Tibial nerve (tissue), 4 donors: ENCODE results near the gene INO80E. TPM values are rescaled to one million over a fixed set of nuclear protein-coding genes. Genes with fewer than 3 reads are reported as not detected.

Source experiments
- DNase-seq, 2 donors: peaks; one replicate each; pipeline ENCODE4 v3.0.0-alpha.2; 2019; ENCODE audit warnings: low spot score in 2 of 2
- H3K27ac ChIP-seq, 4 donors: fragments of 200-600 bp; sonication (generic) in 3 of 4; one replicate each; pipeline ENCODE4 v1.5.1; 2017 to 2019; ENCODE audit warnings: mild to moderate bottlenecking in 1 of 4
- H3K27me3 ChIP-seq, 2 donors: fragments of 200-600 bp; sonication (generic) in 1 of 2; one replicate each; pipeline versions ENCODE4 v1.5.1 to v1.6.0; 2017 to 2019
- H3K36me3 ChIP-seq, 3 donors: fragments of 200-600 bp; sonication (generic); one replicate each; pipeline ENCODE4 v1.5.1; 2018 to 2019
- H3K4me1 ChIP-seq, 4 donors: fragments of 200-600 bp; sonication (generic) in 3 of 4; one replicate each; pipeline ENCODE4 v1.5.1; 2017 to 2019
- H3K4me3 ChIP-seq, 4 donors: fragments of 200-600 bp; sonication (generic) in 3 of 4; one replicate each; pipeline ENCODE4 v1.5.1; 2017 to 2019; ENCODE audit warnings: mild to moderate bottlenecking in 1 of 4, moderate library complexity in 1 of 4
- H3K9me3 ChIP-seq, 4 donors: fragments of 200-600 bp; sonication (generic) in 3 of 4; one replicate each; pipeline ENCODE4 v1.5.1; 2017 to 2019
- EP300 ChIP-seq, 2 donors: sonication (generic); formaldehyde crosslinking; IDR thresholded peaks; one replicate each; pipeline ENCODE4 v1.6.1; 2017; ENCODE audit warnings: antibody characterized with exemption in 2 of 2, mild to moderate bottlenecking in 1 of 2
- POLR2A ChIP-seq, 2 donors: fragments of 450-650 bp; IDR thresholded peaks; one replicate each; pipeline ENCODE4 v1.6.1; 2017; ENCODE audit warnings: antibody characterized with exemption in 2 of 2, mild to moderate bottlenecking in 2 of 2, moderate library complexity in 2 of 2
- WGBS, 2 donors: methylation state at CpG; one replicate each; pipeline ENCODE4 v1.1.5; 2018; 5-methylcytosine and 5-hydroxymethylcytosine counted together
- total RNA-seq, 4 donors: library from RNA; depleted of rRNA; stranded (reverse); fragments of >200 nt; gene quantifications; one replicate each; pipeline ENCODE4 v1.1.0, GENCODE V29; 2016
- TF ChIP-seq, protein P1 (sequence below), 5 experiments: fragments of 200-600 bp in 3 of 5; fragments of 450-650 bp in 2 of 5; sonication (generic) in 3 of 5; IDR thresholded peaks; one replicate each; pipeline ENCODE4 v1.5.1; 2016 to 2019; ENCODE audit warnings: antibody characterized with exemption in 5 of 5, mild to moderate bottlenecking in 3 of 5, moderate library complexity in 2 of 5

INO80E gene
- total RNA-seq, 4 donors from 2014 or later = 36.6 to 60.4 (median 51.6) TPM

DNA sequence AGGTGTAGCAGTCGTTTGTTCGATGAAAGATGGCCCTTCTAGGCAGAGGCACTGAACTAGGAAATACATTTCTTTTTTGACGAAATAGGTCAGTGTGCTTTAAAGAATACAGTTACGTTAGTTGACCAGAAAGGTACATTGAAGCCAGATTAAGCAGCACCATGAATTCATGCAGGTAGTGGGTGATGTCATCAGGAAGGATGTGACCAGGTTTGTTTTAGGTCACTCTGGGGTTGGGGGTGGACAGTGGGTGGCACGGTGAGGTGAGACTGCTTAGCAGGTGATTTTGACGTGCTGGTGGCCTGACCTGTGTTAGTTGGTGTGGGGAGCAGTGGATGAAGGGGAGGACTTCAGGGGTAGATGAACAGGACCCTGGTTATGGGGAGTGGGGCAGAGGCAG is 3.6 kb downstream of the INO80E start:
- no peaks in the 10 kb centered on the region for H3K9me3 ChIP-seq
- peaks cover 0 to 21% (median 8%) of the 10 kb centered on the region in 4 donors for H3K4me1 ChIP-seq
- no peak overlapping the region for H3K4me3 ChIP-seq
- TF ChIP-seq POLR2A (IDR thresholded peaks at IDR 0.05) = no peak
- TF ChIP-seq, protein P1, sequence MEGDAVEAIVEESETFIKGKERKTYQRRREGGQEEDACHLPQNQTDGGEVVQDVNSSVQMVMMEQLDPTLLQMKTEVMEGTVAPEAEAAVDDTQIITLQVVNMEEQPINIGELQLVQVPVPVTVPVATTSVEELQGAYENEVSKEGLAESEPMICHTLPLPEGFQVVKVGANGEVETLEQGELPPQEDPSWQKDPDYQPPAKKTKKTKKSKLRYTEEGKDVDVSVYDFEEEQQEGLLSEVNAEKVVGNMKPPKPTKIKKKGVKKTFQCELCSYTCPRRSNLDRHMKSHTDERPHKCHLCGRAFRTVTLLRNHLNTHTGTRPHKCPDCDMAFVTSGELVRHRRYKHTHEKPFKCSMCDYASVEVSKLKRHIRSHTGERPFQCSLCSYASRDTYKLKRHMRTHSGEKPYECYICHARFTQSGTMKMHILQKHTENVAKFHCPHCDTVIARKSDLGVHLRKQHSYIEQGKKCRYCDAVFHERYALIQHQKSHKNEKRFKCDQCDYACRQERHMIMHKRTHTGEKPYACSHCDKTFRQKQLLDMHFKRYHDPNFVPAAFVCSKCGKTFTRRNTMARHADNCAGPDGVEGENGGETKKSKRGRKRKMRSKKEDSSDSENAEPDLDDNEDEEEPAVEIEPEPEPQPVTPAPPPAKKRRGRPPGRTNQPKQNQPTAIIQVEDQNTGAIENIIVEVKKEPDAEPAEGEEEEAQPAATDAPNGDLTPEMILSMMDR (IDR thresholded peaks at IDR 0.05) = no peak
- TF ChIP-seq EP300 (IDR thresholded peaks at IDR 0.05) = no peak
- WGBS, 2 donors = 85 to 89% methylated on average over 6 of the region's 6 CpGs
- no peaks in the 10 kb centered on the region for H3K27me3 ChIP-seq
- DNase-seq = no peak
- H3K27ac ChIP-seq = no peak overlapping the region
- peaks cover 0 to 68% (median 3%) of the 10 kb centered on the region in 3 donors for H3K36me3 ChIP-seq

DNA sequence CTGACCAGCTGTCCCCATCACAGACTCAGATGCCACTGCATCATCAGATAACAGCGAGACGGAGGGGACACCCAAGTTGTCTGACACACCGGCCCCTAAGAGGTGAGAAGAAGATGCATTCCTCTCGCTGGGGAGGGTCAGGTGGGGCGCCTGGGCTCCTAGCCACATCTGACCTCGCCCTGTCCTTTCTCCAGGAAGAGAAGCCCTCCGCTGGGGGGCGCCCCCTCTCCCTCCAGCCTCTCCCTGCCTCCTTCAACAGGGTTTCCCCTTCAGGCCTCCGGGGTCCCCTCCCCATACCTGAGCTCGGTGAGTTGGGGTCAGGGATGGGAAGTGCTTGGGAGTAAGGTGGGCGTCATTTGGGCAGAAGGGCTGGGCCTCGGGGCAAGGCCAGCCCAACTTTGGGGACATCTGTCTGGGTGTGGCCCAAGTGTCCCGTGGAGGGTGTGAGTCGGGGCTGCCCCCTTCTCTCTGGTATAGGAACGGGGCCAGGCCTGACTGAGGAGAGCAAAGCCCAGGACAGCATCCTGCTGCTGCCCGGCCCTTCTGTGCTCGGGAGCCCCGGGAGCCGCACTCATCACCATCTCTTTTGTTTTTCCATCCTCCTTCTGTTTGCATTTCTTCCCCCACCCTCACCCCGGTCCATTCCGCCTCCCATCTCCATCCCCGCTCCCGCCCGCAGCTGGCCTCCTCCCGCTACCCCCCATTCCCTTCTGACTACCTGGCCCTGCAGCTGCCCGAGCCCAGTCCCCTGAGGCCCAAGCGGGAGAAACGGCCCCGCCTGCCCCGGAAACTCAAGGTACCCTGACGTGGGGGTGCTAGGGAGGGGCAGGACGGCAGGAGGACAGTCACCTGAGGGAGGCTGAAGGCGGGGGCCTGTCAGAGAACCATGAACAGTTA is 4.9 kb downstream of the INO80E start:
- WGBS, 2 donors = 76 to 79% methylated on average over 33 of the region's 33 CpGs
- no peak overlapping the region for H3K4me3 ChIP-seq
- H3K9me3 ChIP-seq = no peaks in the 10 kb centered on the region
- peaks cover 0 to 28% (median 4%) of the 10 kb centered on the region in 4 donors for H3K4me1 ChIP-seq
- no peaks in the 10 kb centered on the region for H3K27me3 ChIP-seq
- no peak for DNase-seq
- peaks cover 0 to 76% (median 3%) of the 10 kb centered on the region in 3 donors for H3K36me3 ChIP-seq
- TF ChIP-seq POLR2A (IDR thresholded peaks at IDR 0.05) (no peak), EP300 (IDR thresholded peaks at IDR 0.05) (no peak)
- TF ChIP-seq, protein P1 (IDR thresholded peaks at IDR 0.05) = no peak
- H3K27ac ChIP-seq = no peak overlapping the region

DNA sequence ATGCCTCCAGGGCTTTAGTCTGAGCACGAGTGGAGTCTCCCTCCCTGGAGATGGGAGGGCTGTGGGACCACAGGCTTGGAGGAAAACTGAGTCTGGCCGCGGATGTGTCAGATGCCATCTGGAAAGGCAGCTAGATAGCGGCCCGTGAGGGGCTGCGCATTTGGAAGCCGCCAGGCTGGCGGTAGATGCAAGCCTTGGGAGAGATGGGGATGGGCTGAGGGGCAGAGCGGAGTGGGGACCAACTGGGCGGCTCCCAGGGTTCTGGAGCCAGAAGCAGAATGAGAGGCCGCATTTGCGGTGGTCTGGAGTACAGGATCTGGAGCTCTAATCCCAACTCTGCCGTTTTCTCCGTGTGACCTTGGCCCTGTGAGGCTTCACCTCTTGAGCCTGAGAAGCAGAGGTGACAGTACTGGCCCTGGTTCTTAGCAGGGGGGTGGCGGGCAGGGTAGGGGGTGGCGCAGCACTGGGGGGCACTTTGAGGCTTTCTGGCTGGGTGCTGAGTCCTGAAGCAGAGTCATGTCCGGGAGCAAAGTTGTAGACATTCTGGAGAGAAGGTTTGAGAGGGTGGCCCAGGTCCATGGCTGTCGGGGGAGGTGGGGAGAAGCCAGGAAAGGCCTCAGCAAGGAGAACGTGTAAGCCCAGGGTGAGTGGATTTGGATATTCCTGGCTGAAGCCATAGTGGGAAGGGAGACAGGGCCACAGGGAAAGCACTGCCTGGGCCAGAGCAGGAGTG is 6.7 kb downstream of the INO80E start:
- peaks cover 0 to 82% (median 3%) of the 10 kb centered on the region in 3 donors for H3K36me3 ChIP-seq
- no peak overlapping the region for H3K27ac ChIP-seq
- peaks cover 0 to 13% (median 0%) of the 10 kb centered on the region in 4 donors for H3K4me1 ChIP-seq
- H3K4me3 ChIP-seq = no peak overlapping the region
- no peaks in the 10 kb centered on the region for H3K9me3 ChIP-seq
- no peak for DNase-seq
- TF ChIP-seq, protein P1 (IDR thresholded peaks at IDR 0.05) = no peak
- TF ChIP-seq POLR2A (IDR thresholded peaks at IDR 0.05) (no peak), EP300 (IDR thresholded peaks at IDR 0.05) (no peak)
- H3K27me3 ChIP-seq = no peaks in the 10 kb centered on the region
- 81 to 83% methylated on average over 19 of the region's 19 CpGs for WGBS, 2 donors

DNA sequence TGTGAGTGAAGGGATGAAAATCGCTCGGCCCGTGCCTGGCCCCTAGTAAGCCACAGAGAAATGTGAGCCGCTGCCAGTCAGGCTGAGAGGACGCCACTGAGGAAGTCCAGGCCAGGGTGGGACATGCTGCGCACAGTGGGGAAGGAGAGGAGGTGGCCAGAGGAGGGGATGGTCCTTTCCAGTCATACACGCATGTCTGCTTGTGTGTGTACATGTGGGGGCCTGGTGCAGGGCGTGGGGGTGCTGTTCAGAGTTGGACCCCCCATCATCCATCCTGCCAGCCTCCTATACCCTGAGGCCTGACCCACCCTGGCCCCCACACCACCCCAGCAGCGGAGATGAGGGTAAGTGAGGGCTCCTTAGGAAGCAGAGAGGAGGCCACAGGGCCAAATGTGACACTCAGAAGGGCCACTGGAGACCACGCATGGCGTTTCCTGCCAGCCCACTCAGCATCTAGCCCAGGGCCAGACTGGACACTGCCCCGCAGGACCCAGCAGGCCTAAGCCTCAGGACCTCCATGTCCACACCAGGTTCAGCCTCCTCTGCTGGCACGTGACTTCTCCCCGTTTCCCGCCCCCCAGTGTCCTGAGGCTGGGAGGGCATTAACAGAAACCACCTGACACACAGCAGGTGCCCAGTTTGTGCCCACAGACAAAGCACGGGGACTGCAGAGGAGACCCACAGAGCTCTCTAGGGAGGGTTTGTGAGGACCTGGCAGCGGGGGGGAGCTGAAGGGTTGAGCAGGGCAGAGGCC is 7.8 kb downstream of the INO80E start:
- no peaks in the 10 kb centered on the region for H3K9me3 ChIP-seq
- H3K4me1 ChIP-seq = peaks cover 0 to 13% (median 0%) of the 10 kb centered on the region in 4 donors
- H3K27me3 ChIP-seq = no peaks in the 10 kb centered on the region
- DNase-seq = no peak
- H3K36me3 ChIP-seq = peaks cover 0 to 73% (median 0%) of the 10 kb centered on the region in 3 donors
- no peak overlapping the region for H3K4me3 ChIP-seq
- H3K27ac ChIP-seq = no peak overlapping the region
- 76 to 80% methylated on average over 17 of the region's 17 CpGs for WGBS, 2 donors
- TF ChIP-seq POLR2A (IDR thresholded peaks at IDR 0.05) (no peak), EP300 (IDR thresholded peaks at IDR 0.05) (no peak)
- TF ChIP-seq, protein P1 (IDR thresholded peaks at IDR 0.05) = no peak
